ENCODE results near the gene BRCA2.
"Not testable (repeated sequence)": the region's sequence is repeated elsewhere in the genome, so short reads cannot be mapped to it uniquely, and the experiment has no call there.

Gene BRCA2

DNA sequence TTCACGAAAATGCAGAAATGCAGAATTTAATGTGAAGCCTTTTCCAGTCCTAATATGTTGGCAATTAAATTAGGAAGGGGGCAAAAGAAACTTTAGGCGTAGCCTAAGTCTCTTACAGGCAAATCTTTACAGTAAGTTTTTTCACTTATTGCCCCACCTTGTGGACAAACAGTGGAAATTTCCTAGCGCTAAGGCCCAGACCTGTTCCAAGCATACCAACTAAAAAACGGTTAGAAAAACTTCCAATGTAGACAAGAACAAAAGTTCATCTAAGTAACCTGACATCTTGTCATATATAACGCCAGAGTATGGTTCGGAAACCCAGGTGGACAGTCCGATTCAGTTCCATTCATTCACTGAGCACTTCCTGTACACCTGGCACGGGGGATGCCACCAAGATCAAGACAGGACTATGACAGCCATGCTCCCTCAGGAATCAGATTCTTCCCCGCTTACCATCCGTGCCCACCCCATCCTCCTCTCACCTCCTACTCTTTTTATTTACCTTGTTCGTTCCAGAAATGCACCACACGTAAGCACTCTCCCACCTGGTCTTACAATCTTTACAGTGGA, 5.1 kb upstream of the BRCA2 start:
- DNase-seq: no peak

DNA sequence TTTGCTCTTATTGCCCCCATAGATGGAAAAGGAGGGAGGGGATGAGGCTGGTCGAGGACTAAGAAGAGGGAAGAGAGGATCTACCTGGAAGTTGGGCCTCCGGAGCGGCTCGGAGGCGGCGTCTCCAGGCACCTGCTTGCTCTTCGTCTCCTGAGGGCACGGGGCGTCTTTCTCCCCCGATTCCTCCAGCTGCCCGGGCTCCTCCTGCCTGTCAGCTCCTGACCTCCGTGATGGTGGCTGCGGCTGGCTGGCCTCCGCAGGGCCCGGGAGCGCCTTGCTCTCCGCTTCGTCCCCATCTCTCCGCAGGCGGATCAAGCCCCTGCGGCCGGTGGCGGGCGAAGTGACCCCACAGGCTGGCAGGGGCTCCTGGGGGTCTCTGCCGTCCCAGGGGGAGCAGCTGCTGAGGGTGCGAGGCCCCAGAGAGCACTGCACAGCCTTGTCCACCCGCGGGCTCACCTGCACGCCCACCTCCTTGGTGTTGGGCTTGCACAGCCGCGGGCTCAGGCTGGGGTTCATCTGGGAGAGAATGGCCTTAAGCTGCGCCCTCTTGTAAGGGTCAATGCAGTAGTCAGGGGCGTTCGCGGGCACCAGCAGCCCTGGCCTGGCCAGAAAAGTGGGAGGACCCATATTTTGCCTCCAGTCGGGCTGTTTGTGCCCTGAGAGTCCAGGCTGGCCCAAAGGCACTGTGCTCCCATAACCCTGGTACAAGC, 4.0 kb upstream of the BRCA2 start:
- no peak for DNase-seq

DNA sequence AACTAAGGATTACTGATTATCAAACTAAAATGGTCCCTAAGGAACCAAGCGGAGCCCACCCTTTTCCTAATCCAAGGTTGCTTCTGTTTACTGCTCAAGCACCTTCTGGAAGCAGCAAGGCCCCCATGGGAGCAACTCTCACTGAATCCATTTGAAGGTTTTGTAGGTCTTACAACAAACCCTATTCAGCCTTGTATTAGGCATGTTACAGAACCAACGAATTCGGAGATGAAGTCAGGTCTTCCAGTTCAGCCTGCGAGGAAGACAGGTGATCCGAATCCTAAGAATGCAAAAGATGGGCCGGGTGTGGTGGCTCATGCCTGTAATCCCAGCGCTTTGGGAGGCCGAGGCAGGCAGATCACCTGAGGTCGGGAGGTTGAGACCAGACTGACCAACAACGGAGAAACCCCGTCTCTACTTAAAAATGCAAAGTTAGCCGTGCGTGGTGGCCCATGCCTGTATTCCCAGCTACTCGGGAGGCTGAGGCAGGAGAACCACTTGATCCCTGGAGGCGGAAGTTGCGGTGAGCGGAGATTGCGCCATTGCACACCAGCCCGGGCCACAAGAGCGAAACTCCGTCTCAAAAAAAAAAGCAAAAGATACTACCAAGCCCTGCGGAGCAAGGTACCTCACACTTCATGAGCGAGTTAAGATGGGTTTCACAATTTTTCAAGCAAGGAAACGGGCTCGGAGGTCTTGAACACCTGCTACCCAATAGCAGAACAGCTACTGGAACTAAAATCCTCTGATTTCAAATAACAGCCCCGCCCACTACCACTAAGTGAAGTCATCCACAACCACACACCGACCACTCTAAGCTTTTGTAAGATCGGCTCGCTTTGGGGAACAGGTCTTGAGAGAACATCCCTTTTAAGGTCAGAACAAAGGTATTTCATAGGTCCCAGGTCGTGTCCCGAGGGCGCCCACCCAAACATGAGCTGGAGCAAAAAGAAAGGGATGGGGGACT, 754 bp upstream of the BRCA2 start:
- peak in 6 of 14 donors; percentile 7 to 55 (median 40) for DNase-seq

DNA sequence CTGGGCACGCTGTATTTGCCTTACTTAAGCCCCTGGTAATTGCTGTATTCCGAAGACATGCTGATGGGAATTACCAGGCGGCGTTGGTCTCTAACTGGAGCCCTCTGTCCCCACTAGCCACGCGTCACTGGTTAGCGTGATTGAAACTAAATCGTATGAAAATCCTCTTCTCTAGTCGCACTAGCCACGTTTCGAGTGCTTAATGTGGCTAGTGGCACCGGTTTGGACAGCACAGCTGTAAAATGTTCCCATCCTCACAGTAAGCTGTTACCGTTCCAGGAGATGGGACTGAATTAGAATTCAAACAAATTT, 676 bp downstream of the BRCA2 start:
- peak in 2 of 14 donors; percentile 35 to 42 for DNase-seq

DNA sequence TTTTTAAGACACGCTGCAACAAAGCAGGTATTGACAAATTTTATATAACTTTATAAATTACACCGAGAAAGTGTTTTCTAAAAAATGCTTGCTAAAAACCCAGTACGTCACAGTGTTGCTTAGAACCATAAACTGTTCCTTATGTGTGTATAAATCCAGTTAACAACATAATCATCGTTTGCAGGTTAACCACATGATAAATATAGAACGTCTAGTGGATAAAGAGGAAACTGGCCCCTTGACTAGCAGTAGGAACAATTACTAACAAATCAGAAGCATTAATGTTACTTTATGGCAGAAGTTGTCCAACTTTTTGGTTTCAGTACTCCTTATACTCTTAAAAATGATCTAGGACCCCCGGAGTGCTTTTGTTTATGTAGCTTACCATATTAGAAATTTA, 1.2 kb downstream of the BRCA2 start:
- no peak for DNase-seq

- no peak for DNase-seq
Measured at GRCh38 chr13:32317716-32318465, 2.6 kb downstream of the BRCA2 start.

- DNase-seq: no peak
Measured at GRCh38 chr13:32320528-32320927, 5.2 kb downstream of the BRCA2 start.

DNA sequence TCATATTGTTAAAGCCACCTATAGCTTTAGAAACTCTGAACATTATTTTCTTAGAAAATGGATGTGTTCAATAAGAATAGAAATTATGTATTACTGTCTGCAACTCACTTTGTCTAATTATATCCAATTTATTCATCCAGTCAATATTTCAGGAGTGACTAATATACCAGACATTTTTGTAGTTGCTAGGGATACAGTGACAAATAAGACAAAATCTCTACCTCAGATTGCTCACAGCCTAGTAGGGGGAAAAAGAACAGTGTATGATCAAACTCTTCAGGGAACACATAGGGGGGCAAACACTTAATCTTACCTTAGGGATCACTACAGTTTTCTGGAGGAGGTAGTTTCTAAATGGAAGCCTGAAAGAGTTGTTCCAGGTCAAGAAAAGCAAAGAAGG, 8.6 kb downstream of the BRCA2 start:
- DNase-seq: no peak

GRCh38 chr13:32330441-32330840, 15.1 kb downstream of the BRCA2 start:
- DNase-seq: no peak

DNA sequence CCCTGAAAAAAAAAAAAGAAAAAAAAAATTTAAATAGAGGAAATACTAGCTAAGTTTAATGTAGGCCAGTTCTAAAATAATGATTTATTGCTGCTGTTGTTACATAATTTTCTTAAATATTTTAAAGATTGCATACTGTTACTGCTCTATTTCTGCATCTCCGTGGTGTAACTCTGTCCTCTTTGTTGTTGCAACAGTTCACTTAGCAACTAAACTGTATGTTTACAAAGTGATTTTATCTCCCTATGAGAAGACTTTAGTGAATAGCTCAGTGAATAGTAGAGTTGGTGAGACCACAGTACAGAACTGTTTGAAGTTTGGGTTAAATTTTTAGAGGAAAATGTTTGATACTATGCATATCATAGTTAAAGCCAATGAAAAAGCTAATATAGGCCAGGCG, 19.4 kb downstream of the BRCA2 start:
- DNase-seq: no peak

DNA sequence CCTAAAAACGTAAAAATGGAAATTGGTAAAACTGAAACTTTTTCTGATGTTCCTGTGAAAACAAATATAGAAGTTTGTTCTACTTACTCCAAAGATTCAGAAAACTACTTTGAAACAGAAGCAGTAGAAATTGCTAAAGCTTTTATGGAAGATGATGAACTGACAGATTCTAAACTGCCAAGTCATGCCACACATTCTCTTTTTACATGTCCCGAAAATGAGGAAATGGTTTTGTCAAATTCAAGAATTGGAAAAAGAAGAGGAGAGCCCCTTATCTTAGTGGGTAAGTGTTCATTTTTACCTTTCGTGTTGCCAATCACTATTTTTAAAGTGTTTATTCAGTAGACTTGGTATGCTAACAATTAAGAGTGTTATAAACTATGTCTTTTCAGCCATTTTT, 25.6 kb downstream of the BRCA2 start:
- no peak for DNase-seq

- DNase-seq: no peak
Measured at GRCh38 chr13:32347651-32348050, 32.3 kb downstream of the BRCA2 start.

DNA sequence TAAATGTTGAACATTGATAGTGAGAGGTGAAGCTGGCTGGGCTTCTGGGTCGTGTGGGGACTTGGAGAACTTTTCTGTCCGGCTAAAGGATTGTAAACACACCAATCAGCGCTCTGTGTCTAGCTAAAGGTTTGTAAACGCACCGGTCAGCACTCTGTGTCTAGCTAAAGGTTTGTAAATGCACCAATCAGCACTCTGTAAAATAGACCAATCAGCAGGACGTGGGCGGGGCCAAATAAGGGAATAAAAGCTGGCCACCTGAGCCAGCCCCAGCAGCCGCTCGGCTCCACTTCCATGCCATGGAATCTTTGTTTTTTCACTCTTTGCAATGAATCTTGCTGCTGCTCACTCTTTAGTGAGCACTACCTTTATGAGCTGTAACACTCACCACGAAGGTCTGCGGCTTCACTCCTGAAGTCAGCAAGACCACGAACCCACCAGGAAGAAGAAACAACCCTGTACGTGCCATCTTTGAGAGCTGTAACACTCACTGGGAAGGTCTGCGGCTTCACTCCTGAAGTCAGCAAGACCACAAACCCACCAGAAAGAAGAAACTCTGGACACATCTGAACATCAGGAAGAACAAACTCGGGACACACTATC, 35.6 kb downstream of the BRCA2 start:
- not testable (repeated sequence) for DNase-seq

- DNase-seq: no peak
Measured at GRCh38 chr13:32354040-32354439, 38.7 kb downstream of the BRCA2 start.

GRCh38 chr13:32355935-32356334, 40.6 kb downstream of the BRCA2 start:
- DNase-seq: not testable (repeated sequence)

DNA sequence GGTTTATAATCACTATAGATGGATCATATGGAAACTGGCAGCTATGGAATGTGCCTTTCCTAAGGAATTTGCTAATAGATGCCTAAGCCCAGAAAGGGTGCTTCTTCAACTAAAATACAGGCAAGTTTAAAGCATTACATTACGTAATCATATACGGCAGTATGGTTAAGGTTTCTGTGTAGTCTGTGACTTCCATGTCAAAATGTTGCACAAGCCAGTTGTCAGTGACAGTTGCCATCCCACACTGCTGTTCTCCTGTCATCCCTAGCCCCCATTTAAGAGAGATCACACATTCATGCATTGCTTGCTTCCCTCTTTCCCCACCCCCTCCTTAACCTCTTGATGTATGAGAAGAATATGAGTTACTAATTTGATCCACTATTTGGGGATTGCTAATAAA, 47.3 kb downstream of the BRCA2 start:
- no peak for DNase-seq

DNA sequence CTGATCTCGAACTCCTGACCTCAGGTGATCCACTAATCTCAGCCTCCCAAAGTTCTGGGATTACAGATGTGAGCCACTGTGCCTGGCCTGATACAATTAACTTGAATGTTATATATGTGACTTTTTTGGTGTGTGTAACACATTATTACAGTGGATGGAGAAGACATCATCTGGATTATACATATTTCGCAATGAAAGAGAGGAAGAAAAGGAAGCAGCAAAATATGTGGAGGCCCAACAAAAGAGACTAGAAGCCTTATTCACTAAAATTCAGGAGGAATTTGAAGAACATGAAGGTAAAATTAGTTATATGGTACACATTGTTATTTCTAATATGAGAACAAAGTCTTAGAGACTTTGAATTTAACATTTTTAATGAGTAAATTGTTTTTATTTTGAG, 55.5 kb downstream of the BRCA2 start:
- DNase-seq: no peak

DNA sequence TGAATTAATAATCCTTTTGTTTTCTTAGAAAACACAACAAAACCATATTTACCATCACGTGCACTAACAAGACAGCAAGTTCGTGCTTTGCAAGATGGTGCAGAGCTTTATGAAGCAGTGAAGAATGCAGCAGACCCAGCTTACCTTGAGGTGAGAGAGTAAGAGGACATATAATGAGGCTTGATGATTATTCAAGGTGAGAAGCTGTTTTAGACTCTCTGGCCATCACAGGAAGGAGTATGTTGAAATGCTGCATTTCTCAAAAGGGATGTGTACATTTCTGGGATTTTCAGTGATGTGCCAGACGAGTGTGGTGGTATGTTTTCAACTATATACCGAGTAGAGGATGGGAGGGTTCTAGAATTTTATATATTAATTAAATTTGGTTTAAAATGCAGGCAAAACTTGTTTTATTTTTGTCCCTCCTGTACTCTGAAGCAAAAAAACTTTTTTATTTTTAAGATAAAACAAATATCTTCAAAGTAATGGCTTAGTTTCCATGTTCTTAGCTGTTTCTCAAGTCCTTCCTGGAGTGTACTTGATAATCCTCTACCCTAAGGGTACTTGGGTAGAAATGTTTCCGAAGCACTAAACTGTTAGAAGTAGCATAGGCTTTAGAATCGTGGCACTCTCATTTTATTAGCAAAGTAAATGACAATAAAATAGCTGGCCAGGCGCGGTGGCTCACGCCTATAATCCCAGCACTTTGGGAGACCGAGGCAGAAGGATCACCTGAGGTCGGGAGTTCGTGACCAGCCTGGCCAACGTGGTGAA, 61.5 kb downstream of the BRCA2 start:
- DNase-seq: no peak

- DNase-seq: no peak
Measured at GRCh38 chr13:32378012-32378411, 62.7 kb downstream of the BRCA2 start.

- peak in 4 of 14 donors; percentile 1 to 12 (median 9) for DNase-seq
Measured at GRCh38 chr13:32381539-32381938, 66.2 kb downstream of the BRCA2 start.

GRCh38 chr13:32383836-32384618, 68.7 kb downstream of the BRCA2 start:
- no peak for DNase-seq
